H1 (cell line): Measurements from ENCODE around the gene ADGRB3. TPM values are rescaled to one million over a fixed set of nuclear protein-coding genes. Genes with fewer than 3 reads are reported as not detected.

Experiments used
- CEBPB ChIP-seq: IDR thresholded peaks from 2 replicates; pipeline ENCODE4 v1.6.1; 2012; ENCODE audit warnings: low read depth, low read length
- HDAC6 ChIP-seq: IDR thresholded peaks from one replicate; pipeline ENCODE4 v1.7.1; 2012; ENCODE audit warnings: low read depth, mild to moderate bottlenecking, inconsistent platforms, low read length, moderate library complexity
- polyA plus RNA-seq, 7 experiments: library from polyadenylated mRNA; depleted of rRNA in 3 of 7; stranded (reverse) in 5 of 7; unstranded in 2 of 7; fragments of >200 nt in 5 of 7; fragments of 200-250 nt in 2 of 7; gene quantifications; 1 replicate in 5 of 7; 2 replicates in 1 of 7; 4 replicates in 1 of 7; pipeline versions ENCODE4 v1.2.1 to v1.2.3, GENCODE V29; 2011 to 2013; ENCODE audit warnings: missing spikeins in 2 of 7, mixed read lengths in 2 of 7
- total RNA-seq: library from RNA; stranded (reverse); fragmentation: NEBNext Ultra II Directional; extraction: Animal tissue kit (Norgen Biotek cat#: 25700); gene quantifications from 2 replicates; pipeline ENCODE4 v1.2.1, GENCODE V29; 2021
- TF ChIP-seq, protein P1 (sequence below), 3 experiments: IDR thresholded peaks; 1 replicate in 2 of 3; 2 replicates in 1 of 3; pipeline versions ENCODE4 v1.5.1 to v1.6.1; 2011; ENCODE audit warnings: low read length in 3 of 3, mild to moderate bottlenecking in 3 of 3, inconsistent platforms in 2 of 3, low read depth in 1 of 3, moderate library complexity in 1 of 3; ENCODE audit not compliant: insufficient read depth in 1 of 3; ENCODE audit errors: control extremely low read depth in 1 of 3

The ADGRB3 gene
- total and polyA plus RNA-seq, 2 of the 8 experiments (the other 6 are each of a cell fraction or from before 2014, with no cell fraction given) = 0.35 to 1.2 TPM

DNA sequence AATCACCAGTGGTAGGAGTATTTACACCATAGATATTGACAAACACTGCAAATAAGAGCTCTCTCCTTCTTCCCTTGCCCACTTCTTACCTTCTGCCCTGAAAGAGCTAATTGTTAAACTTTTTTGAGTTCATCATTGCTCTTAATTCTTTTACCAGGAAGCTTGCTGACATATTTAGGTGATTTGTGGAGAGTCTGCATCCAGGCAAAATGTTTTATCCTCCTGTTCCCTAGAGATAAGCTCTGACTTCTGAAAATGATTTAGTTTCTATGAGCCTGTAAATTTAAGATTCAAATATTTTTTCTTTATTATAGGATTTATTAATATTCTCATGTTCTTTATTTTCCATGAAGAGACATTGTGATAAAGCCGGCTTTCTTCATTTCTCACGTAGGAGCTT, 81.5 kb downstream of the ADGRB3 start (continued):
- TF ChIP-seq, protein P1, sequence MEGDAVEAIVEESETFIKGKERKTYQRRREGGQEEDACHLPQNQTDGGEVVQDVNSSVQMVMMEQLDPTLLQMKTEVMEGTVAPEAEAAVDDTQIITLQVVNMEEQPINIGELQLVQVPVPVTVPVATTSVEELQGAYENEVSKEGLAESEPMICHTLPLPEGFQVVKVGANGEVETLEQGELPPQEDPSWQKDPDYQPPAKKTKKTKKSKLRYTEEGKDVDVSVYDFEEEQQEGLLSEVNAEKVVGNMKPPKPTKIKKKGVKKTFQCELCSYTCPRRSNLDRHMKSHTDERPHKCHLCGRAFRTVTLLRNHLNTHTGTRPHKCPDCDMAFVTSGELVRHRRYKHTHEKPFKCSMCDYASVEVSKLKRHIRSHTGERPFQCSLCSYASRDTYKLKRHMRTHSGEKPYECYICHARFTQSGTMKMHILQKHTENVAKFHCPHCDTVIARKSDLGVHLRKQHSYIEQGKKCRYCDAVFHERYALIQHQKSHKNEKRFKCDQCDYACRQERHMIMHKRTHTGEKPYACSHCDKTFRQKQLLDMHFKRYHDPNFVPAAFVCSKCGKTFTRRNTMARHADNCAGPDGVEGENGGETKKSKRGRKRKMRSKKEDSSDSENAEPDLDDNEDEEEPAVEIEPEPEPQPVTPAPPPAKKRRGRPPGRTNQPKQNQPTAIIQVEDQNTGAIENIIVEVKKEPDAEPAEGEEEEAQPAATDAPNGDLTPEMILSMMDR (IDR thresholded peaks at IDR 0.05; ENCODE audit: control extremely low read depth in 1 of 3, insufficient read depth in 1 of 3, low read depth in 1 of 3, low read length in 3 of 3) = no peak
- TF ChIP-seq CEBPB (no peak), HDAC6 (no peak)
